Endothelial cell of hepatic sinusoid (primary cell): ENCODE results near the gene HIBADH.

Experiments
- in situ Hi-C: cut with HindIII; loops from 2 replicates; pipeline ENCODE4 v1.10.0; 2017; ENCODE audit warnings: low sequenced_read_pairs

Gene HIBADH

DNA sequence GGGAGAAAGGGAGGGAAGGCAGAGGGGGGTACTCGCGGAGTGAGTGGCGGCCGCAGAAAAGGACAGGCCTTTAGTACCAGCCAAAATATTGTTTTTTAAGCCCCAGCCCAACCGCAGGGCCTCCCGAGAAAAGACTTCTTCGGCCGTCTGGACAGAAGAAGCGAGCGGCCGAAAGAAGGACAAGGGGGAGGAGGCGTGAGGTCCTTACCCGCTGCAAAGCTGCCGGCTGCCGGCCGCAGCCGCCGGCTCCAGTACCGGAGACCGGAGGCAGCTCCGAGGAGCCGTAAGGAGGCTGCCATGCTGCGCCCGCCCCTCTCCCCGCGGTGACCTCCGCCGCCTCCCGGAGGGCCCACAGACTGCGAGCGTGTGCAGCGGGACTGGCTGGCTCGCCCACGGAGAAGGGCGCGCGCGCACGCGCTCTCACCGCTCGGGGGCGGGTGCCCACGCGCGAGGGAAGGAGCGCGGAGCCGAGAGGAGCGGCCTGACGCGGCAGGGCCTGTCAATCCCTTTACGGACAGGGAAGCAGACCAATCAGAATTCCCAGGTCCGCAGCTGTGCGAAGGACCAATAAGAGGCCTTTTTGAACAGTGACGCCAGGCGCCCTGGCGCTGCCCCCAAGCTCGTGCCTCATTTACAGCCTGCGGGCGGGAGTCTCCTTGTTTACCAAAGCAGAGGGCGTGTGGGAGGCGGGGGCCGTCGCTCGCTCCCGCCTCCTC is at the start of gene HIBADH:
HIBADH (minus strand) TSS at position 394 of the 716 bp plus-strand sequence; CDS start at position 299, 95 bp downstream.
- in situ Hi-C loops: no loop called here

DNA sequence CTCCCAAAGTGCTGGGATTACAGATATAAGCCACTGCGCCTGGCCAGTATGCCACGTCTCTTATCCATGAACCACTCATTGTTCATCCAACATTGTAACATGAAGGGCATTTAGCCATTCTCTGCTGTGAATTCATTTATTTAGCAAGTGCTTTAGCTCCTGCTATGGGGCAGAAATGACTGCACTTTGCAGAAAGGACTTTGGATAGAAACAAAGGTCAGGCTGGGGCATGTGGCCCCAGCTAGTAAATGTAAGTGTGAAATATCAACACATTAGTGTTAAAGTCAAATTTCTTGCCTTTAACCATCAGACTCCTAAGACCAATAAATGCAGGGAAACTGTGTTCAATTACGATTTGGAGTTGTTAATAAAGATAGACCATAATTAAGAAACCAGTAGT is 49.5 kb upstream of the HIBADH start:
- in situ Hi-C loops: no loop called here

DNA sequence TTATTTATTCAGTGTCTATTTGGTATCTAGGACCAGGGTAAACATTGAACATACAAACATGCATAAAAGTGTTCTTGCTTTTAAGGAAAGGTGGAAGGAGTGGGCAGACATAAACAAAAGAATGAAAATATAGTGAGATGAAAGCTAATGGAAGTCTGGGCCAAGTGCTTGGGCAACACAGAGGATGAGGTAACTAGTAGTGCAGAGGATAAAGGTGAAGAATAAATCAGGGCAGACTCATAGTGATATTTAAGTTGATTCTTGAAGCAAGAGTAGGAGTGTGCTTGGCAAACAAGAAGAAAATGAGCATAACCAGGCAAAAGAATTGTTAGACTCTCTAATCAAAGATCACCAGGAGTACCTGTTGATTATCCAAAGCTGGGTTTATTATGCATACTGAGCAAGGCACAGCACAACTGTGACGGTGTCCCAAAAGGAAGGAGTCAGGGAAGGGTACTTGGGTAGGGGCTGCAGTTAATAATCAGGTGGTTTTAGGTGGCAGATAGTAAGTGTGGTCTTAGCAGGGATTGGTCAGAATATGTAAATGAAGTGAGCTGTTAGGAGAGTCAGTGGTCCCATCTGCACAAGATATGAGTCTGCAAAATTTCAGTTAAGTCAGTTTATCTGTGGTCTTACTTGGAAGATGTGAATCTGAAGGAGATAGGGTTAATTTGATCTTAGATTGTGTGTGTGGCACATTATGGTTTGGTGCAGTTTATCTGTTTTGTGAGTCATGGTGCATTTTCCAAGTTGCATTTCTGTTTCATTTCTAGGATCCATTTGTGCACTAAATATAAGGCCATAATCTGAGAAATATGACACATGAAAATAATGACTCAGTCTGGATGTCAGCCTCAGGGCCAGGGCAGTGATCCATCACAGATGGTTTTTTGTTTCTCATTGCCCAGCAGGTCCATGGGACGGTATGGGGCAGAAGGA is 46.7 kb upstream of the HIBADH start:
- in situ Hi-C loops: no loop called here

DNA sequence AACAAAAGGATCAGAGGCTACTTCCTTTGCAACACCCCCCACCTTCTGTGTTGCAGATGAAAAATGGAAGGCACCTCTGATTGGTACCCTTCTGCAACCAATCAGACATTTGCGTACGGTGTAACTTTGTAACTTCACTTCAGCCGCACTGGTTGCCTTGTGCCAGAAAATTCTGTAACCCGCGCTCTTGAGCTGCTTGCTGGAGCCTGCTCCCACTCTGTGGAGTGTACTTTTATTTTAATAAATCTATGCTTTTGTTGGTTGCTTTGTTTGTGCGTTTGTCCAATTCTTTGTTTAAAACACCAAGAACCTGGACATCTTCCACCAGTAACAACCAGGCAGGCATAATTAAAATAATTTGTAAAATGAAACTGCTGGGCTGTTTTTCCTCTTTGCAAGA is 45.8 kb upstream of the HIBADH start:
- in situ Hi-C loops: no loop called here

DNA sequence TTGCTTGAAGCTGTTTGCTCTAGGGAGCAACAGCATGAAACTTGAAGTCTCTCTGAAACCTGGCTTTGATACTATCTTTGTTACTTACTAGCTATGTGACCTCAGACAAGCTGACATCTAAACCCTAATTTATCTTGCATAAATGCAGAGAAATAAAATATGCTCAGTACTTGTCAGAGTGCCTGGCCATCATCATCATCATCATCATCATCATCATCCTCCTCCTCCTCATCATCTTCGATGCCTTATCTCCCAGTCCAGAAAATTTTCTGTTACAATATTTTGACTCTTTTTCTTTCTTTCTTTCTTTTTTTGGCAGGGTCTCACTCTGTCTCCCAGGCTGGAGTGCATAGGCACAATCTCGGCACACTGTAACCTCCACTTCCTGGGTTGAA is 42.5 kb upstream of the HIBADH start:
- in situ Hi-C loops: no loop called here

DNA sequence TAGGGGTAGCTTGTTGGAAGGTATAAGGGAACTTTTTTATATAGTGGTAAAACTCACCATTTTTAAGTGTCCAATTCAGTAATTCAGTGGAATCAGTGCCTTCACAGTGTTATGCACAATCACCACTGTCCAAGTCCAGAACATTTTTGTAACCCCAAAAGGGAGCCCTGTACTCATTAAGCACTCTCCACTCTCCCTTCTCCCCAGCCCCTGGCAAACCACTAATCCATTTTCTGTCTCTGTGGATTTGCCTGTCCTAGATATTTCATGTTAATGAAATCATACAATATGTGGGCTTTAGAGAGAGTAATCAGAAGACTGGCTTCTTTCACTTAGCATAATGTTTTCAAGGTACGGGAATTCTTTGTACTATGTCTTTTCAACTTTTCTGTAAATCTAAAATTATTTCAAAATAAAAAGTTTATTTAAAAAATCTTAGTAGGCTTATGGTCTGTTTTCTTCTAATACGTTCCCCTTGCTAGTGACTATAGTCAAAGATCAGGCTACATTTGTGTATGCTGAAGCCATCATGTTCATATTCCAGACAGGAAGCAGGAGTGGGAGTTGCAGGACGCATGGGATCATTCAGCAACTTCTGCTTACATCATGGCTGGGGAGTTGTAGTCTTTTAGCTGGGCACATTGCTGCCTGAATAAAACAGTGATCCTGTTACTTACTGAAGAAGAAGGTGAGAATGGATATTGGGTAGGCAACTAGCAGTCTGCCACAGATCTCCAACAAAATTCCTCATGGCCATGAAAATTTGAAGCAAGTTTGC is 41.9 kb upstream of the HIBADH start:
- in situ Hi-C loops: no loop called here

DNA sequence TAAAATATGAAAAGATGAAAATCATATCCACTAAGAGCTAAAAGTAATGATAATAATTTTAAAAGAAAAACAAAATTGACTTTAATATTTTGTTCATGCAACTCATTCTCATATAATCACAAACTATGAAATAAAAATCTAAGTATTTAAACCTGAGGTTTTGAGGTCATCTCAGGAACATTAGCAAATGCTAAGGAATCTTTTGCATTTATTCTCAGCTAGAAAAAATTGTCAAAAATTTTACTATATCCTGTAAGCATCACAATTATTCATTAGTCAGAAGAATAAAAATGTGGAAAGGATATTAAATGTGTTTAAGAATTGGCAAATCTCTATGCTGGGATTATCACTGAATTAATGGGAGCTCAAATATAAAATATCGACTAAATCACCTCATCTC is 40.5 kb upstream of the HIBADH start:
- in situ Hi-C loops: no loop called here

DNA sequence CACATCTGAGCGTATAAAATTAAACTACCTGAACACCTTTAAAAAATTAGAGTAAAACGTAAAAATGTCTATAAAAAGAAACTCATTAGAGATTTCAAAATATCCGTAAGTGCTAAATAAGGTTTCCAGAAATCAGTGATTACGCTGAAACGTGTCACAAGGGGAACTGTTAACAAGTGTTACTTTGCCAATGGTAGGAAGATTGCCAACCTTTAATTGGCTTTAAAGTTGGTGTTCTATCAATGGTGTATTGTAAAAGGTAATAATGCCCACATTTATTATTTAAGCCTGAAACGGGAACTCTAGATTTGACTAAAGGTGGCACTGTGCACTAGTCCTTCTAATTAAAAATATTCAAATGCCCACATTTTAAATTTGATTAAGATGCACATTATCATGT is 37.8 kb upstream of the HIBADH start:
- in situ Hi-C loops: no loop called here

DNA sequence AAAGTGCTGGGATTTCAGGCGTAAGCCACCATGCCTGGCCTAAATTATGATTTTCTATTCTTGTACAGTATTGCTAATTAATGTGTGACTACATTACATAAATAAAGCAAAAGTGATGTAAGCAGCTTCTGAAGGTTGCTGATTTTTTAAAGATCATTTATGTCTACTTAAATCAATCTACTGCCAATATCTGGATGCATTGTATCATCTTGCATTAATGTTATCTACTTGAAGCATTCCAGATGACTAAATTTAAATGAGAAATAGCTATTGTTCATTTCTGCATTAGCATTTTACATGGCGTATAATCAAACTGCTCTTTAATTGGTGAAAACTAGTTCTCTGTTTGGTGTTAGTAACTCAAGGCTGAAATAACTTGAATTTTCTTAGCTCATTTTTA is 37.1 kb upstream of the HIBADH start:
- in situ Hi-C loops: no loop called here

DNA sequence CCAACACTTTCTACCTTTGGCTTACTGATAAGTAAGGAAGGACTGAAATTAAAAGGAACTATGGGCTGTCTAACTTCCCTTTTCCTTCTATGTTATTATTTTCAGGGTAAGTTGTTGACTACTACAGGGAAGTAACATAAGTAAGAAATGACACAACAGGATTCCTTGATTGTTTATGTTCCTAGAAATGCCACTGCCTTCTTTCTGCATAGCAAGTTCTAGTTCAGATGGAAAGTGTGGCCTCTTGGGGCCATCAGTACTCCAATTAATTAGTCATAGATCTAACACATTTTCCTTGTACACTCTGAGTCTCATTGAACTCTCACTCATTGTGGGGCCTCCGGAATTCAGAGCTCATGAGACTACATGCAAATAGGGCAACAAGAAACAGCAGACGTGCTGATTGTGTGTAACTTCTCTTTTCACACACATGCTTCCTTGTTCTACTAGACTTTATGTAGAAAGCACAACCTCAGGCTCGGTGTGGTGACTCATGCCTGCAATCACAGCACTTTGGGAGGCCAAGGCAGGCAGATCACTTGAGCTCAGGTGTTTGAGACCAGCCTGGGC is 35.3 kb upstream of the HIBADH start:
- in situ Hi-C loops: no loop called here

DNA sequence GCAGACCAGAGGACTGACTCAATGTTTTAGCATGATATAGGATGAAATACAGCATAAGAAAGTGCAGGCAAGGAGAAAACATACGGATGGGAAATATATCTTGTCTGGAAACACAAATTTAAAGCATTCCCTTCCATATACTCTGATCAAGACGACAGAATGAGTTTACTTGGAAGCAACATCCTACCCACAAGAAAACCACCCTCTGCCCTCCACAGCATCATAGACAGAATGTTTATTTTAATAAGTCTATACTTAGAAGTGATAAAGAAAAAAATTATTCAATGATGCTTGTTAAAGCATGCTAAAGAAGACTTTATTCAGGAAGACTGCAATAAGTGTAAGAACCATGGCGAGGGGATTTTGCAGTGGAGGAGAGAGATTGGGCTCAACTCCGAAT is 32.4 kb upstream of the HIBADH start:
- in situ Hi-C loops: no loop called here

DNA sequence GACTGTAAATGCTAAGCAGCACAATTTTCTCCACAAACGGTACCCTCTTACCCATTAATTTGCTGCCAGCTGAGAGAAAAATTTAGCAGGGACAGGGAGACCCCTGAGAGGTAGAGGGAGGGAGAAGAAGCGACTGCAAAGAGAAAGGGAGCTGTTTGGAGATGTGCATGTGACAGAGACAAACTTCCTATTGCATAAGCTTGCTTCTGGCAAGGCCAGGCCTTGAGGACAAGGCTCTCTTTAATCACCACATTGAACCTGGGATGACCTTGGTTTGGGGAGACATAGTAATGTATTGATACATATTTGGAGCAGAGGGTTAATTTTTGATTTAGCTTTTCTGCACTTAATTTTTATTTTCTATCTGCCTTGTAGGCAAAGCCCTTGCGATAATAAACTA is 31.1 kb upstream of the HIBADH start:
- in situ Hi-C loops: no loop called here

DNA sequence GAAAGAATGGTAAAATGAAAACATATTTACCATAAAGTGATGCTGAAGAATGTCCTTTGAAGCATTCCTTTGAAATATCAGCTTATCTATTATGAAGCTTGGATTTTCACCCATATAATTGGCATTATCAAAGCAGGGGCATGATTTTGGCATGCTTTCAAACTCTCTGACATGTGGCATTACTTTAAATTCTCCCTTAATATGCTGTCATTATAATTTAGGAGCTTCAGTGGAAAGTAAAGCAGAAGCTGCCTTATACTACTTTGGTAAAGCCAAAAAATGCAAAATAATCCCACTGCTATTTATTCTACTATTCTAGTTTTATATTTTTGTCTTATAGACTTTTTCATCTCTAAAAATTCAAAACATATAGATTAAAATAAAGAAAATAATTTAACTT is 28.0 kb upstream of the HIBADH start:
- in situ Hi-C loops: no loop called here

DNA sequence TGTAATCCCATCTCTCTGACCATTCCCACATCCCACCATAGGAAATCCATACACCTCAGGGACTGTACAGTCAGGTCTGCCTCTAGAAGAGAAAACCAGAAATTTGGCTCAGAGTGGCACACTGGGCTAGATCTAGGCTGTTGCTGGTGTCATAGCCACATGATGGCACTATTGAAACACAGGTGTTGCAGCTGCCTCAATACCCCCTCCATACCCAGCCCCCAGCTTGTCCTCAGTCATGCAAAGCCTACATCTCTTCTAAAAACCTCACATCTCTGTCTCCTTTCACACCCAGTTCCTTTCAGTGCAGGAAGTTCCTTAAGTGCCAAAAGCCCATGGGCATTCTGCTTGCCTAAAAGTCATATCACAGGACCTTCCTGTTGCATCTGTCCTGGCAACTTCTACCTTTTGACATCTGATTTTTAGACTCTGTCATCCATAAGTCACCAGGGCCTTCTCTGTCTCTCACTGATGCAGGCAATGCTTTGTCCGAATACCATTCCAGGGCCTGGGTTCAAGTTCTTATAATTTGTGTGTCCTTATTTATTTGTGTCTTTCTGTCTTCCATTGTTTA is 27.0 kb upstream of the HIBADH start:
- in situ Hi-C loops: no loop called here

DNA sequence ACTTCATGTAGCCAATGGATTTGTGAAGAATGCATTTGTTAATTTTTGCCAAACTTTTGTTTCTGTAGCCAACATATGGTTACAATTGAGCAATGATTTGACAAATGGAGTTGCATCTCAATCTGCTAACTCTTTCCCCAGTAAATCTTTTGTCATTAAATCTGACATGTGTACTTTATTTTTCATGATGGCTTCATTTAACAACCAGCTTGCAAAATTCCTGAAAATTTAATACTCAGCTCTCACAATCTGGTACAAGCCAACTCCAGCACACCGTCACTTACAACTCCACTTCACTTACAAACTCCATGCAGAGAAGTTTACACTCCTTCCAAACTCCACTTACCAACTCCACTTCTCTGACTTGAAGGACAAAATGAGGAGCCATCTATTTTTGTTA is 26.5 kb upstream of the HIBADH start:
- in situ Hi-C loops: no loop called here

DNA sequence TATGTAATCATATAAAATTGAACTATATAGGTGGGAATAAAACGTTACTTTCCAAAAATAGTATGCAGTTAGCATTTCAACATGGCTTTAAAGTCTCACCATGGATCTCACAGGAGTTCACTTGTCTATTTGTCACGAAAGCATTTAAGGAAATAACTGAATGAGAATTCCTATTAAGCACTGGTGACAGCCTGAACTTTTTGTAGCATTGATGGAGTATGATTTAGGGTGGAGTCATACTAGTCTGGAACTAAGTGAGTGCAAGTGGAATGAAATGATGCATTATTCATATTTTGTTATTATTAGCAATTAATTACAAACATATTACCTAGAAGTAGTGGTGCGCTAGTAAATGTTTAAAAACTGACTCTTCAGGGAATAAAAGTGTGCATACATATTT is 26.0 kb upstream of the HIBADH start:
- in situ Hi-C loops: no loop called here

DNA sequence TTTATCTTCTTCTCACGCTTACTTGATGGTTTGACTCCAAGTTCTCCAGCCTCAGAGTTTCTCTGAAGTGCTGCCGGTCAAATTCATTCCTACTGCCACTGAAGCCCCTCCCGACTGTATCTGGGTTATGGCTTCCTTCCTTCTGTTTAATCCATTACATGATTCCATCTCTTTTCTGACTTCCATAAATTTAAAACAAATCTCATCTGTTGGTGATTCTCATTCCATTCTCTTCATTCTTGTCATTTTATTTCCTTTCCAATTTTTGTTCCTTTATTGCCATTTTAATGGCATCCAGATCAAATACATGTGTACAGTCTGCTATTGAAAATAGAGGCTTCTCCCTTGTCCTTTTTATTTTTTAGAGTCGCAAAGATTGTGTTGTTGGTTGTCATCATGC is 25.4 kb upstream of the HIBADH start:
- in situ Hi-C loops: no loop called here

DNA sequence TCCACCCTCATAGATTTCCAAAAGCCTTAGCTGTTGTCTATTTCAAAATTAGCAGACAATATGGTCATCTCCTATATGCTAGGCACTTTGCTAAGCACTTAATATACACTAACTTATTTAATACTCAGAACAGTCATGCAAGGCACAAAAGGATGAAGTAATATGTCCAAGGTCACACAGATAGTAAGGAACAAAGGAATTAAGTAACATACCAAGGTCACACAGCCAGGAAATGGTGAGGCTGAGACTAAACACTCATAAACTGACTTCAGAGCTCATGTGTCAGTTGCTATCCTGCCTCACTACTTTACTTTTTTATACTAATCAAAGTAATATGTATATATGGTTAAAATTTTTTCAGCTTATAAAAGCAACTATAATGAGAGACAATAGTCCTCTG is 23.6 kb upstream of the HIBADH start:
- in situ Hi-C loops: no loop called here

DNA sequence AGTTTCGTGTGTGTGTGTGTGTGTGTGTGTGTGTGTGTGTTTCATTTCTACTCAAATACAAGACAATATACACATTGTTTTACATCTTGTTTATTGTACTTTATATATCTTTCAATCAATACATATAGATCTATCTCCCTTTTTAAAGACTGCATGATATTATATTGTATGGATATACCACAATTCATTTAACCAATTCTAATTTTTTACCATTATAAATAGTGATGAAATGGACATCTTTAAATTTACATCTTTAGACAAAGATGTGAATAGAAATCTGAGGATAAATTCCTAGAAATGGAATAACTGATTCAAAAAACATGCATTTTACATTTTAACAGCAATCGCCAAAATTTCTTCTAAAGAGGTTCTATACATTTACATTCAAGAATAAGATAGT is 23.2 kb upstream of the HIBADH start:
- in situ Hi-C loops: no loop called here

DNA sequence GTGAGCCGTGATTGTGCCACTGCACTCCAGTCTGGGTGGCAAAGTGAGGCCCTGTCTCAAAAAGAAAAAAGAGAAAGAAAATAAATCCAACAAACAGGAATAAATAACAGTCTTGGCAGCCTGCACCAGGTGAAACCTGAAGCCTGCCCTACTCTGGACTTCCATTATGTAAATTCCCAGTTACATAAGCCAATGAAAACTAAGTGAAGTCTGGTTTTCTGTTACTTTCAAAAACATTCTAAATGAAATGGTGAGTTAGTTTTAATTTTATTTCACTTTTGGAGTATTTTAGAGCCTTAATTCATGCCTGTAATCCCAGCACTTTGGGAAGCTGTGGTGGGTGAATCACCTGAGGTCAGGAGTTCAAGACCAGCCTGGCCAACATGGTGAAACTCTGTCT is 22.5 kb upstream of the HIBADH start:
- in situ Hi-C loops: no loop called here

DNA sequence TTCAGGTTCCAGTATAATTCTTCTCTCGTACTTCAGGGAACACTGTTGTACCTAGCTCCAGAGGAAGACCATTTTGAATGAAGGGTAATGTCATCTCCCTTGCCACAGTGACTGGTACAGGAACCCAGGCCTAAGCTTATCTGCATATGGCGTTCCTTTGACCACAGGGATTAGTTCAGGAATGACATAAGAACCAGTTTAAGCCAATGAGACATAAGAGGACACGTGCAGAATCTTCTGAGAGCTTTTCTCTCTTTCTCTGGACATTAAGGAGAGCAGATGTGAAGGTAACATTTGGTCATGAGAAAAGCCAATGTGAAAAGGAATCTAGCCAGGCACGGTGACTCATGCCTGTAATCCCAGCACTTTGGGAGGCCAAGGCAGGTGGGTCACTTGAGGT is 21.8 kb upstream of the HIBADH start:
- in situ Hi-C loops: no loop called here
